ENCODE measurements around the gene HBP1.
"Not testable (repeated sequence)": the region's sequence is repeated elsewhere in the genome, so short reads cannot be mapped to it uniquely, and the experiment has no call there.

HBP1 gene, protein sequence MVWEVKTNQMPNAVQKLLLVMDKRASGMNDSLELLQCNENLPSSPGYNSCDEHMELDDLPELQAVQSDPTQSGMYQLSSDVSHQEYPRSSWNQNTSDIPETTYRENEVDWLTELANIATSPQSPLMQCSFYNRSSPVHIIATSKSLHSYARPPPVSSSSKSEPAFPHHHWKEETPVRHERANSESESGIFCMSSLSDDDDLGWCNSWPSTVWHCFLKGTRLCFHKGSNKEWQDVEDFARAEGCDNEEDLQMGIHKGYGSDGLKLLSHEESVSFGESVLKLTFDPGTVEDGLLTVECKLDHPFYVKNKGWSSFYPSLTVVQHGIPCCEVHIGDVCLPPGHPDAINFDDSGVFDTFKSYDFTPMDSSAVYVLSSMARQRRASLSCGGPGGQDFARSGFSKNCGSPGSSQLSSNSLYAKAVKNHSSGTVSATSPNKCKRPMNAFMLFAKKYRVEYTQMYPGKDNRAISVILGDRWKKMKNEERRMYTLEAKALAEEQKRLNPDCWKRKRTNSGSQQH

DNA sequence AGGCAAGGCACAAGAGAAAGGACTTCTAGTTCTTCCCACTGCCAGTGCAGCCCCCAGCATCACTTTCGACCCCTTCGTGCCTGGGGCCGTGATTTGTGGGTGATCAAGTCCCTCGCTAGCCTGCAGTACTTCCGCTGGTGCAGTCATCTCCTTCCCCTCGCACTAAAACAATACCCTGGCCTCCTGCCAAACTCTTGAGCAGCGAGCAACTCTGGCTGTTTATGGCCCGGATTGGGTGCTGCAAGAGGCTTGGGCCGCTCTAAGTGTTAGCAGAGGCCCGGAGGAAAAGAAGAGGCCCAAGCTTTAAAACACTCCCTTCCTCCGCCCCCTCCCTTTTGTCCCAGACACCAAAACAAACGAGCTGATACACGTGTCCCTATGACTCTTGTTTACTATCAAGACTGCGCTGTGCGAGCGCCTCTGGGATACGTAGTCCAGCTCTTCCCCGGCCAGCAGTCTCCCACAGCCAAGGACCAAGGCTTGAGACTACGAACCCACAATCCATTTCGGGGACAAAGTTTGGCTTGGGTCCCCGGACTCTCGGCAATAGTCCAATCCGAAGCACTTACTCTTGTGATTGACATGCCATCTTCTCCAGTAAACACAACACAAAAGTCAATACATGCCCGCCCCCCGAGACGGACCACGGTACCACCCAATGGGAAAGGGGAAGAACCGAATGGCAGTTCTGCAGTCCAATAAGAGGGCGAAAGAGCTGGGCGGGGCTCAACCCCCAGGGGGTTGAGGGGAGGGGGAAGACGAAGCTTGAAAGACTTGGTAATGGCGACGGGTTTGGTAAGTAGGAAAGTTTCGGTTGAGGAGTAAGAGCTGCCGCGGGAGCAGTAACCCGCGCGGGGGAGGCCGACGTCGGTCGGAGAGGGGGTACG is at the start of gene HBP1:
Gene HBP1, plus strand, starts transcription at position 771 of the 887 bp plus-strand sequence. CDS start 10,891 bp downstream, outside the sequence.
- peak; percentile 100 for DNase-seq

DNA sequence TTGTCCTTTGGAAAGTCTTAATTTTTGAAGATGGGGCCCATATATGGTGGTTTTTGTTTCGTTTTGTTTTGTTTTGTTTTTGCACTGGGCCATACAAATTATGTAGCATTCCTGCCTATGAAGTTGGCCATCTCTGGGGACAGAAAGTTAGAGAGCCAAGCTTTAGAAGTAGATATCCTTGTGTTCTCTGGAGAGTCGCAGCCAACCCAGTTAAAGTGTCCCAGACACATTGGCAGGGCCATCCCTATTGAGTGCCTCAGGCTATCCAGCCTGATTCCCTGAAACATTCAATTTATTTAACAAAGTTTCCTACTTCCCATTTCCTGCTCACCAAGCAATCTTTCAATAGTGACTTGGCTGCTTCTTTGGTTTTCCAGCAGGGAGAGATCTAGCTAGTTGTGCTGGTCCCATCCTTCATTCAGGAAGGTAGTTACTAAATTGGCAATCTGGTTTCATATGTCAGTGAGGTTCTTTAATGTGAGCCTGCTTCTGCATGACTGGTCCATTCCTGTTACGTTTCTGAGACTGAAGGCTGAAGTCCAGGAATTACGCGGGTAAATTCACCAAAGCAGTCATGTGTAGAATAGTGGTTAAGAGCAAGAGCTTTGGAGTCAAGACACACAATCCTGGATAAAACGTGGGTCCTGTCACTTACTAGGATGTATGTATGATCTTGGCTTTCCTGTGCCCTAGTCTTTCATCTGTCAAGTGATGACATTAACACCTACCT is 49.3 kb upstream of the HBP1 start:
- DNase-seq, result no peak

DNA sequence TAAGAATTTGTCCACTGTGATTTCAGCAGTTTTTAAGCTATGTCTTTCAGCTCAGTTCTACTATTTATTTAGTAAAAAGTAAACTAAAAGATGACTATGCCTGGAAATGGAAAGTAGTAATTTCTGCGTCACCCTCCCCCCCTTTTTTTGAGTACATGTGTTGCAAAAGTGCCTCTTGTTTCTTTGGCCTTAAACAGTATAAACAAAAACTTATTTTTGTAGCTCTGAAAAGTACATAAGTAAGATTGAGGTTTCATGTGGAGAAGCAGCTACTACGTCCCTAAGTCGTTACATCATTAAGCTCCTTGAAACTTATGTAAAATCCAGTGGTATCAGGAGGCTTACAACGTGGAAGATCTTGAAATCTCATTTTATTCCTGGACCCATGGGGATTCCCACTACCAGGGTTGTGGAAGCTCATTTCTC is 46.3 kb upstream of the HBP1 start:
- DNase-seq, result no peak

DNA sequence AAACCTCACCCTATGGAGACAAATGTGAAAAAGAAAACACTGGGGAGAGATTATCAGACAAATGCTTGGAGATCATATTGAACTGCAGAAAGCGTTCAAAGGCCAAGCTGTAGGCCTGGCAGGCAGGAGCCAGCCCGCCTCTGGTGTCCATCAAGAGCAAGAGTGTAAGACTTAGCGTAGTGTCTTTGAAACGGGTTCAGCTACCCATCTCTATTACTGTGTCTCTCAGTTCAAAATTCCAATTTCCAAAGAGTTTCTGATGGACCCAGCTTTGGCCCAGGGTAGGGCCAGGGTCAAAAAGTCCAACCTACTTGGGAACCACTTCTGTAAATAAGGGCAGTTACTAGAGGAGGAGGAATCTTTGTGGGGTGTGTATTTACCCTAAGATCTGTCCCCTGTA is 45.4 kb upstream of the HBP1 start:
- no peak for DNase-seq

DNA sequence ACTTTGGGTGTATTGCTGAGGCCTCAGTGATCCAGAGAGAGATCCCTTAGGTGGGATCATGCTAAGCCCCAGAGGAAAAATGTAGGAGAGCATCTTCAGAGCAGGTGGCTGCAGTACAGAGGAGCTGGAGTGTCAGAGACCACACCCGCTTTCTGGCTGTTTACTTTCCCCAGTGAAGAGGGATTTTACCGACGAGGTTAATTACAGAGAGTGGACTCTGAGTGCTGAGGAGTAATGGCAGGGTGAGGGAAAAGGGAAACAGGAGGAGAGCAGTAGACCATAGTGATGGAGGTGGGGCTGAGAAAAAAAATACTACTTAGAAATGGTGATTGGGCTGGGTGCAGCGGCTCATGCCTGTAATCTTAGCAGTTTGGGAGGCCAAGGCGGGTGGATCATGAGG is 43.3 kb upstream of the HBP1 start:
- DNase-seq, result peak; percentile 74

DNA sequence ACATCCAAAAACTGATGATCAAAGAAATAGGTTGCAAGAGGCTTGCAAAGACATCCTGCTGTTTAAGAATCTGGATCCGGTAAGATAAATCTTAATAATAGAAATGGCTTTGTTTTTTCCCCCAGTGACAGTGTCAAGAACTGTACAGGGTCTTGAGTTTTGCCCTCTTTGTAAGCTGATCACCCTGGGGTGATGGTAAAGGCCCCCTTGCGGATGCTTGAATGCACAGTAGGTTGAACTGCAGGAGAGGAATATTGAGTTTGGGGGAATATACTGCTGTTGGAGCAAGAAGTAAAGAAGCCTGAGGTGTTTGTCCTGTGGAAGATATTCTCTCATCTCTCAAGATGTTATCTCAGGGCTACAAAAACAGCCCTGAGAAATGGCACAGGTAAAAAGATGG is 40.6 kb upstream of the HBP1 start:
- DNase-seq, result no peak

DNA sequence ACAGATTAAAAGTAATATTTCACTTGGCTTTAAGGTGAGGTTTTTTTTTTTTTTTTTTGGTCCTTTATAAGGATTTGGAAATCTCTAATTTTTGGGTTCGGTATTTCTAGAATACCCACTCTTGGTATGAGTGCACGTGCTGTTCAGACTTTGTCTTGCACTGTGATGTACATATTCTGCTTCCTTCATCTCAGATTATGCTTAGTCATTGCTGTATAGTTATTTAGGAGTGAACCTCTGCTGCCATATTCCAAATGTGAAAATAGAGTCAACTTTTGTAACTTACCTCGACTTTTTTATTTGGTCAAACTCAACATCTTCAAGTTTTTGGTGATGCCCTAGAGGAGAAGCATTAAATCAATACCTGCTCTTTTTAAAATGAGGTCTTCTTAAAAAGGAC is 40.1 kb upstream of the HBP1 start:
- no peak for DNase-seq

DNA sequence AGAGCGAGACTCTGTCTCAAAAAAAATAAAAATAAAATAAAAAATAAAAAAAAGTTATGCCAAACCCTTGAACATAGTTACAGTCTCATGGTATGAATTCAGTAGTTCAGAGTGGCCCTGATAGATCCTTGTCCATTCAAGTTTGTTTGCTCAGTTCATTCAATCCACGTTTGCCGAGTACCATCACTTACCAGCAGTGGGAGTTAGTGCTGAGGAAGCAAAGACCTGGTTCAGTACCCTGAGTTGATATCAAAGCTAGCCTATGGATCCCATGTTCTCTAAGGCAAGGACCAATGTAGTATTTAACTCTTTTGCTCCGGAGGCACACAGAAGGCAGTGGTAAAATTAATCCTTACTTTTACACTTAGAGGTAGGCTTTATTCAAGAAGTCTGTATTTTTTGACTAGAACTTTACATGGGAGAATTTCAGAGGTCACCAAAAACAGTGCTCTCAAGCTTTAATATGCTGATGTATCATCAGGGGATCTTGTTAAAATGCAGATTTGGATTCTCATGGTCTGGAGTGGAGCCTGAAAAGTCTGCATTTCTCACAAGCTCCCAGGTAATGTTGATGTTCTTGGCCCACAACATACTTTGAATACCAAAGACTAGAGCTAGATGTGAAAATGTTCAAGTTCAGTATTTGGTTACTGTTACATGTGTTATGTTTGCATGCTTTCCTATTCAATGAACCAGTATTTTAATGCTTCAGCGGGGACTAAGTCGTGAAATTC is 38.1 kb upstream of the HBP1 start:
- DNase-seq, result no peak

DNA sequence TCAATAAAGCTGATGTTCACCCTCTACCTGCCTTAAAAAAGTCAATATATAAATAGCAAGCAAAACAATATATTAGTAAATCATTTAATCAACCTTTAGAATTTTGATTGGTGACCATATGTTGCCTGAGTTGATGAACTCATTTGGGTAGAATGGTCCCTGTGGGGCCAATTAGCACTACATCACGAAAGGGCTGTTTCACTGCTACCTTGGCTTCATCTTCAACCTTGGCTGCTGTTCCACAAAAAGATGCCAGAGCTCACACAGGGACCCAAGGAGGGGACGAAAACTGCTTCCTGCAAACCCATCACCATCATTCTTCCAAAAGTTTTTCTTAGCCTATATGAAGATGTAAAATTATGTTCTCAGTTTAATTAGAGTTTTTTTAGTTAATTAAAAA is 35.4 kb upstream of the HBP1 start:
- no peak for DNase-seq

DNA sequence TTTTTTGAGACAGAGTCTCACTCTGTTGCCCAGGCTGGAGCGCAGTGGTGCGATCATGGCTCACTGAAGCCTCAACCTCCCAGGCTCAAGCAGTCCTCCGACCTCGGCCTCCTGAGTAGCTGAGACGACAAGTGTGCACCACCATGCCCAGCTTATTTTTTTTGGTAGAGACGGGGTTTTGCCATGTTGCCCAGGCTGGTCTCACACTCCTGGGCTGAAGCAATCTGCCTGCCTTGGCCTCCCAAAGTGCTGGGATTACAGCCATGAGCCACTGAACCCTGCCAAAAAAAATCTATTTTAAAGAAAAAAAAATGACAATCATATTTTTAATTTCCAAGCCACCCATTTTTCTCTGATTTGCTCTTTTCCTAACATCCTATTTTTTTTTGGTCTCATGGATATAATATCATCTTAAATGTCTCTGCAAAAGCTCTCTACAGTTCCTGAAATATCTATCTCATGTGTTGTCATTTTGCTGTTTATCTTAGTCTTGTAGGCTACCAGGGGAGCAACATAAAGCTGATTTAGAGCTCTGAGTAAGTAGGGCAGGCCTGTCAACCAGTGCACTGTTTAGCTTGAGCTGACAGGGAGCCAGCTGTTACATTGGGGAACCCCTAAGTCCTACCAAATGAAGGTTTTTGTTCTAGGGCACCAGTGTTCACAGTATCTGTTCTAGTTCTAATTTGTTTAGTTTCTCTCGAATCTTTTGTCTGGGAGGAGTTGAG is 29.9 kb upstream of the HBP1 start:
- DNase-seq, result no peak

DNA sequence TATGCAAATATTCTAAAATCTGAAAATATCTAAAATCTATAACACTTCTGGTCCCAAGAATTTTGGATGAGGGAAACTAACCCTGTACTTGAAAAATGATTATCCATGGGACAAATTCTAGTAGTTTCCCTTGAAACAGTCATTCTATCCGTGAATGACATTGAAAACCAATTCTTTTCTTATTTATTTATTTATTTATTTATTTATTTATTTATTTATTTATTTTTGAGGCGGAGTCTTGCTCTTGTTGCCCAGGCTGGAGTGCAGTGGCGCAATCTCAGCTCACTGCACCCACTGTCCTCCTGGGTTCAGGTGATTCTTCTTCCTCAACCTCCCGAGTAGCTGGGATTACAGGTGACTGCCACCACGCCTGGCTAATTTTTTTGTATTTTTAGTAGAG is 24.9 kb upstream of the HBP1 start:
- DNase-seq, result not testable (repeated sequence)

DNA sequence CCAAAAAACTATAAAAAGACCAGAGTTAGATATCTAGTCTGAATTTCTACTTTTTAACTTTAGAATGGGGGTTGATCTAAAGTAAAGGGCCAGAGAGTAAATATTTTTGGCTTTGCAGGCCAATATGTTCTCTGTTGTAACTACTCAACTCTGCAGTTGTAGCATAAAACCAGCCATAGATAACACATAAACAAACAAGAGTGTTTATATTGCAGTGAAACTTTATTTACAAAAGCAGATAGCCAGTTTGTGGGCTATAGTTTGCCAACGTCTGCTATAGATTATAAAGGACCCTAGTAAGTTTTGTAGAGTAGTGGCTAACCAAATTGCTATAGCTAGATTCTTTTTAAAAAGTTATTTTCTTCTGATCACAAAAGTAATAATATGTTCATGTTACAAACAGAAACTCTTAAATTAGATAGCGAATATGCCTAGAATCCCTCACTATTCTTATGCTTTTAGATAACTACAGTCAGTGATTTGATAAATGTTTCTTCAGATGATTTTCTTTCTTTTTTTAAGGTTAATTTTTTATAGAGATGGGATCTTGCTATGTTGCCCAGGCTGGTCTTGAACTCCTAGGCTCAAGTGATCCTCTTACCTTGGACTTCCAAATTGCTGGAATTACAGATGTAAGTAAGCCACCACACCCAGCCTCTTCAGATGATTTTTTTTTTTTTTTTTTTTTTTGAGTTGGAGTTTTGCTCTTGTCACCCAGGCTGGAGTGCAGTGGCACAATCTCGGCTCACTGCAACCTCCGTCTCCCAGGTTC is 23.6 kb upstream of the HBP1 start:
- no peak for DNase-seq

DNA sequence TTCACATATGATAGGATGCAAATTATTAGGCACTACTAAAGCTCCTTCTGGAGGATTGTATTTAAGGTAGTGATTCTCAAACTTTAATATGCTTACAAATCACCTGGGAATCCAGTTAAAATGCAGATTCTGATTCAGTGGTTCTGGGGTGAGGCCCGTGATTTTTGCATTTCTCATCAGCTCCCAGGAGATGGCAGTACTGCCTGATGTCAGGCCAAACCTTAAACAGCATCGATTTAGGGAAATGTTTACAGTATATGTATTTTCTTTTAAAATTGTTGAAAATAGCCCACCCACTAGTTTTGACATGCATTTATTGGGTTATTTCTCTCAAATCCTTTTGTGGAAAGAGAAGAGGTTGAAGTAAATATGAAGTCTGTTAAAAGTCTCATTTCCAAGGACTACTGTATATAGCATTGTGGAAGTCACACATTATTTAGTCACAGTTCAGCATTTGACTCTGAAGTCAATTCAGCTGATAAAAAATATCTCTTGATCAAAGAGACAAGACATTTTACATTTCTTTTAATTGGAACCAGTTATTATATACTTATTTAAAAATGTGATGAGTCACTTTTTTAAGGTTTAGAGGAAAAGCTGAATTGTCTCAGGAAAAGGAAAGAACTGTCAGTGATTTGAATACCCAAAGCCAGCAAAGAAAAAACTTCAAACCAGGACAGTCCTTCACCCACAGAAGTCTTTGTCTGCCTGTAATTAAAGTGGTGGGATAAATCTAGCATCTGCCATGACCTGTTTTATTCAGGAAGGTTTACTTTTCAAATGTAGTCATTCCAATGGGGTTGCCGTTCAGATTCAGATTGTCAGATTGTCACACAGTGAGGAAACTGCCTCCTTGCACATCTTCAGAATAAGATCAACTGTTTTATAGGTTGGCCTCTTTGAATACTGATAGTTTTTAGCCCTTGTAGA is 21.1 kb upstream of the HBP1 start:
- DNase-seq, result no peak

DNA sequence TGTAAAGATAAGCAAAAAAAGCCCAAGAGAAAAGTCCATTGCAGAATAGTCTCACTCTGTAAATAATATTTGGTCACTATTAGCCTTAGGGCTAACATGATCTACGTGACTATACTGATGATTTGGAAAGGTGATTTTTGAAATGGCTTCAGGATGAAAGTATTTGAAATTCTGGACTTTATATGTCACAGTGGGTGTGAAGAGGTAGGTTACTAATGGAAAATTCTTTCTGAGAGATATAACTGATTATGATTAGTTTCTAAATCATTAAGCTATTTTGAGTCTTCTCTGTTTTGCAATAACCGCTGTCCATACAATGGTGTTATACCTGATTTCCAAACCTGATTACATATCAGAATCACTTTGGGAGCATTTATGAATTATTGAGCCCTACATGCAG is 20.1 kb upstream of the HBP1 start:
- DNase-seq, result no peak

DNA sequence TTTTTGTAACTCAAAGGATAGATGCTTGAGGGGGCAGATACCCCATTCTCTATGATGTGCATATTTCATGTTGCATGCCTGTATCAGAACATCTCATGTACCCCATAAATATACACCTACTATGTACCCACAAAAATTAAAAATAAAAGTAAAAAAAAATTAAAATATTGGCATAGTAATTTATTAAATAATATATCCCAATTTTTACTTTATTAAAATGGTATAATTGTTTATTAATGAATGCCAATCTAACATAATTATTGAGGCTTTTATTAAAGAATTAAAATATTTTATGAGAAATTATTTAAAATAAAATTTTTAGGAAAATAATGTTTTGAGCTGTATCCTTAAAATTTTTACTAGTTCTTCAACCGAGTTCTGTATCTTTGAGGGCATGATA is 18.9 kb upstream of the HBP1 start:
- DNase-seq, result no peak

DNA sequence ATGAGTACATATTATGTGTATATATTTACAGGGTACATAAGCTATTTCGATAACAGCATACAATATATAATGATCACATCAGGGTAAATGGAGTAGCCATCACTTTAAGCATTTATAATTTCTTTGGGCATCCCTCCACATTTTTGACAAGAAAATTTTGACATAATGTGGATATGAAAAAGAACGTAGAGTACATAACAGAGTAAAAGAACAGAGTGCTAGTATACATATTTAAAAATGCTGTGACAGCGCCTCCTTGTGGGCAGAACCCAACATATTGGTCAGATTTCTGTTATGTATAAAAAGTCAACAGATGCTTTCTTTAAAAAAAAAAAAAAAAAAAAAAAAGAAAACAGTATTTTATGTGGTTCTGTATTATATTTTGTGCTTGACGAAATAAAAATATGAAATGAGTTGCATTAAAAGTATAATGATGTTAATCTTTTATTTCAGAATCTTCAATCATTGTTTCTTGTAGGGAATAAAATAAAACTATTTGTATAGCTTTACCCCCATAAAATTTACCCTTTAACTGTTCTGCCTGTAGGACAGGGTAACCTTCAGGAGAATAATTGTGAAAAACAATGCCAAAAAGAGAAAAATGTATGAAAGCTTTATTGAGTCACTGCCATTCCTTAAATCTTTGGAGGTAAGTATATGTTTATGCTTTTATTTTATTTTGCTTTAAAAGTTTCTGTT is 18.3 kb upstream of the HBP1 start:
- DNase-seq, result peak; percentile 31

DNA sequence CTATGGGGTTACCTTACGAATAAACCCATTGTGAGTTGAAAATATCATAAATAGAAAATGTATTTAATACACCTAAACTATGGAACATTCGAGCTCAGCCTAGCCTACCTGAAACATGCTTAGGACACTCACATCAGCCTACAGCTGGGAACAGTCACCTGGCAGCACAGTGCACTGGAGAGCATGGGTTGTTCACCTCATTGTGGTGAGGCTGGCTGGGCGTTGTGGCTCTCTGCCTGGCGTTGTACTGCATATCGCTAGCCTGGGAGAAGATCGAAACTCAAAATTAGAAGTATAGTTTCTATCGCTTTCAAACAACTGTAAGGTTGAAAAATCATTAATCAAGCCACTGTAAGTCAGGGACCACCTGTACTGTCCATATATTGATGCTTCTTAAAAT is 17.3 kb upstream of the HBP1 start:
- no peak for DNase-seq

DNA sequence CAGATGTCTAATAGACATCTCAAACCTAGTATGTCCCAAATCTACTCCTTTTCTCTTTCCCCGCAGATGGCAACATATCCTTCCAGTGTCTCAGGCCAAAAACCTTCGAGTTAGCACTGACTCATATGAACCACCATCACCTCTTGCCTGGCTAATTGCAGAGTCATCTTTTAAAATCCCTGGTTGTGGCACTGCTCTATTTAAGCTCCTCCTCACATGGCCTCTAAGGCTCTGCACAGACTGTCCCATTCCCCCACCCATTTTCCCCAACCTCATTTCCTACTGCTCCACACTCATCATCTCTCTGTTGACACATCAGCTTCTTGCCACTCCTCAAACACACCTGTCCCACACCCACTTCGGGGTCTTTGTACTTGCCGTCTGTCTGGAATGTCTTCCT is 16.8 kb upstream of the HBP1 start:
- no peak for DNase-seq

DNA sequence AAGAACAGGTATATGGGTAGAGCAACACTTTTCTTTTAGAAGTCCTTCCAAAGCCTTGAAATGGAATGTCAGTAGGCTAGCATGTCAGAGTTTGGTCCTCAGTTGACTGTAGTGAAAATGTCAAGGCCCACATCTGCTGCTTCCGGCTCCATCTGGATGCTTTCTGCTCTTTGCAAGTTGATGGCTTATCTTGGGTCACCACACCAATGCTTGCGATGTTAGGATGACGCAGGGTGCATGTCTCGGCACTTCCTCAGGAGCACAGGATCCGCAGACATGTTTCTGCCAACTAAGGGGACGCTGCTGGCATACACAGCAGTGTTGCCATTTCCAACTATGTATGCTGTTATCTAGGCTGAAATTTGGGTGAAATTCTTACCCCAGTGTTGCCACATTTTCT is 14.0 kb upstream of the HBP1 start:
- no peak for DNase-seq

Measured in DMS79 (cell line).